Activated CD8-positive, alpha-beta T cell treated with anti-CD3 and anti-CD28 coated beads, Interleukin-2, amount 10 ng/mL, durations not matched to agents 7 days and 5 days (primary cell): ENCODE results near the gene TGFBI. TPM values are rescaled to one million over a fixed set of nuclear protein-coding genes. Genes with fewer than 3 reads are reported as not detected.

Experiments used
- ATAC-seq: fragments of 150-1000 bp; cut with Tn5 transposase; one replicate; pipeline ENCODE4 v1.10.0; 2021; ENCODE audit warnings: moderate library complexity
- CTCF ChIA-PET: fragments of 350-600 bp; sonication (Branson Sonifier 250); formaldehyde crosslinking; loops from one replicate; lab custom pipeline; 2021; ENCODE audit warnings: antibody characterized with exemption; lab: Charles Lee
- POLR2A ChIA-PET: fragments of 350-600 bp; sonication (Branson Sonifier 250); formaldehyde crosslinking; loops from one replicate; lab custom pipeline; 2021; ENCODE audit warnings: antibody characterized with exemption; lab: Charles Lee
- DNase-seq: peaks from one replicate; pipeline ENCODE4 v3.0.0-alpha.2; 2020
- H3K27ac Mint-ChIP-seq: one replicate; pipeline ENCODE4 v1.8.0; 2021; ENCODE audit warnings: mild to moderate bottlenecking, mixed read lengths
- H3K27me3 Mint-ChIP-seq: one replicate; pipeline ENCODE4 v1.8.0; 2021; ENCODE audit warnings: low read depth, mixed read lengths
- H3K36me3 Mint-ChIP-seq: one replicate; pipeline ENCODE4 v1.8.0; 2021; ENCODE audit warnings: low read depth, mixed read lengths
- H3K4me1 Mint-ChIP-seq: one replicate; pipeline ENCODE4 v1.8.0; 2021; ENCODE audit warnings: low read depth, mixed read lengths
- H3K4me3 Mint-ChIP-seq: one replicate; pipeline ENCODE4 v1.8.0; 2021; ENCODE audit warnings: mild to moderate bottlenecking, mixed read lengths
- H3K9me3 Mint-ChIP-seq: one replicate; pipeline ENCODE4 v1.8.0; 2022; ENCODE audit warnings: mixed read lengths; ENCODE audit not compliant: insufficient read depth
- total RNA-seq, 2 experiments: library from RNA; stranded (reverse); gene quantifications; one replicate each; pipeline ENCODE4 v1.2.3, GENCODE V29; 2021

The TGFBI gene
- total RNA-seq, 2 experiments from 2014 or later: not detected

DNA sequence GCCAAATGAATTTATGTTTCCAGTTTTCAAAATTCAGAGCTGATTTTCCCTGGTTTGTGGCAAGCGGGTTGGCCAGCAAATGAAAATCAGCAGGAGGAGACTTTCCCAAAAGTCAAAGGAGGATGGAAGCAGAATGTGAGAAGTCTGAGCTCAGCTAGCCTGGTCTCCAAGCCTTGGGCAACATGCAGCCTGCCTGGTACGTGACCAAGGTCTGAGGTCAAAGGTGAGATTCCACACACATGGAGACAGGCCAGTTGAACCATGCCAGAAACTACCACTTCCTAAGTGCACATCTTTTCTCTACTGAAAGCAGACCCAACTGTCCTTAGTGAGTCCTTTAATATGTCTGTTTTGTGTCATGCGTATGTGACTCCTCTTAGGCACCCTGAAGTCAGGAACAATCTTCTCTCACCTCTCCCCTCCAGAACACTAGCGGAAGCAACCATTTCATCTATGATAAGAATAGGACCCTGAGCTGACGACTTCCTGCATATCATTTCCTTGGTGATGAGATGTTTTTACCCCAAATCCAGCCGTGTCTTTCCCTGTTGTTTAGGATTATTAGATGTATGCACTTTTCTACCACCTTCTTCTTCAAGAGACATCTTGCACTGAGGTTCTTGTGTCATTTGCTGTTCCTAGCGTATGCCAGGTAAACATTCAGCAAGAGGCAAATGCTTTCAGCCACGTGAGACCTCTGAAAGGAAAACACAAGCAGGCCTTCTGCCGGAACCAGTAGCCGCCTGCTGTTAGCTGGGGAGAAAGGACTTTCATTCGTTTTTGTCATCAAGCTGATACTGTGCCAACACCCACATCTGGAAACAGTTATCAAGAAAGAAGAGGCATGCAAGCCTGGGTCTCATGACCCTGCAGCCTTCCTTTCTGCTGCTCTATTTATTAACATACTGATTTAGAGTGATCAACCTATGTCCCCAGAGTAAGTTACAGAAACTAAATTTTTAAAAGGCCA is 9.7 kb upstream of the TGFBI start:
- Mint-ChIP-seq H3K27ac (no peak overlapping the region), H3K27me3 (peaks cover 34% of the 10 kb centered on the region), H3K36me3 (no peaks in the 10 kb centered on the region), H3K4me3 (no peak overlapping the region), H3K4me1 (no peaks in the 10 kb centered on the region), H3K9me3 (no peaks in the 10 kb centered on the region)
- CTCF ChIA-PET: no interaction called here
- POLR2A ChIA-PET: no interaction called here
- DNase-seq (no peak), ATAC-seq (no peak)

DNA sequence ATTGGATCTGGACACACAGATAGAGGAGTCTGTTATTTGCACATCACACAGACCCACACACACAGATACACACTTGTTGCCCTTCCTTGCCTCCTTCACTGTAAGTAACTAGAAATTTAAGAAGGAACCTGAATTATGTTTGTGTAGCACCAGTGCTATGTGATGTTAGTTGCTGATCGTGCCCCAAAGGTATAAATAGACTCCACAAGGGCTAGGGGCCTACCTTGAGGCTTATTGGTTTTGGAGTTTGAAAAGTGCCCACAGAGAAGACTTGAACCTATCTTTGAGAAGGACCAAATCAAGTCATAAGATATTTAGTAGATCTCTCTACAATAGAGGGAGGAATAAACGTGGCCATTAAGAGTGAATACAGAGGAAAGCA is 8.8 kb upstream of the TGFBI start:
- Mint-ChIP-seq H3K4me1 (no peaks in the 10 kb centered on the region), H3K9me3 (no peaks in the 10 kb centered on the region), H3K27me3 (peaks cover 31% of the 10 kb centered on the region), H3K4me3 (no peak overlapping the region), H3K27ac (no peak overlapping the region), H3K36me3 (no peaks in the 10 kb centered on the region)
- ATAC-seq (no peak), DNase-seq (no peak)
- ChIA-PET POLR2A (no interaction called here), CTCF (no interaction called here)

GRCh38 chr5:136020383-136021015 is 8.3 kb upstream of the TGFBI start:
- H3K27ac Mint-ChIP-seq: no peak overlapping the region
- no peaks in the 10 kb centered on the region for H3K4me1 Mint-ChIP-seq
- no peak overlapping the region for H3K4me3 Mint-ChIP-seq
- peaks cover 26% of the 10 kb centered on the region for H3K27me3 Mint-ChIP-seq
- no peaks in the 10 kb centered on the region for H3K36me3 Mint-ChIP-seq
- POLR2A ChIA-PET: no interaction called here
- DNase-seq (no peak), ATAC-seq (no peak)
- no peaks in the 10 kb centered on the region for H3K9me3 Mint-ChIP-seq
- CTCF ChIA-PET: no interaction called here

- H3K27me3 Mint-ChIP-seq: peaks cover 29% of the 10 kb centered on the region
- ATAC-seq (no peak), DNase-seq (no peak)
- no peaks in the 10 kb centered on the region for H3K4me1 Mint-ChIP-seq
- no peaks in the 10 kb centered on the region for H3K9me3 Mint-ChIP-seq
- no peaks in the 10 kb centered on the region for H3K36me3 Mint-ChIP-seq
- POLR2A ChIA-PET: no interaction called here
- H3K4me3 Mint-ChIP-seq: no peak overlapping the region
- CTCF ChIA-PET: no interaction called here
- no peak overlapping the region for H3K27ac Mint-ChIP-seq
Measured at GRCh38 chr5:136021016-136021405, 7.8 kb upstream of the TGFBI start.

GRCh38 chr5:136022965-136023364 is 5.8 kb upstream of the TGFBI start:
- no peak for DNase-seq
- ATAC-seq: no peak
- H3K4me1 Mint-ChIP-seq: no peaks in the 10 kb centered on the region
- H3K36me3 Mint-ChIP-seq: no peaks in the 10 kb centered on the region
- ChIA-PET CTCF (no interaction called here), POLR2A (no interaction called here)
- no peaks in the 10 kb centered on the region for H3K9me3 Mint-ChIP-seq
- peaks cover 43% of the 10 kb centered on the region for H3K27me3 Mint-ChIP-seq
- no peak overlapping the region for H3K4me3 Mint-ChIP-seq
- H3K27ac Mint-ChIP-seq: no peak overlapping the region

DNA sequence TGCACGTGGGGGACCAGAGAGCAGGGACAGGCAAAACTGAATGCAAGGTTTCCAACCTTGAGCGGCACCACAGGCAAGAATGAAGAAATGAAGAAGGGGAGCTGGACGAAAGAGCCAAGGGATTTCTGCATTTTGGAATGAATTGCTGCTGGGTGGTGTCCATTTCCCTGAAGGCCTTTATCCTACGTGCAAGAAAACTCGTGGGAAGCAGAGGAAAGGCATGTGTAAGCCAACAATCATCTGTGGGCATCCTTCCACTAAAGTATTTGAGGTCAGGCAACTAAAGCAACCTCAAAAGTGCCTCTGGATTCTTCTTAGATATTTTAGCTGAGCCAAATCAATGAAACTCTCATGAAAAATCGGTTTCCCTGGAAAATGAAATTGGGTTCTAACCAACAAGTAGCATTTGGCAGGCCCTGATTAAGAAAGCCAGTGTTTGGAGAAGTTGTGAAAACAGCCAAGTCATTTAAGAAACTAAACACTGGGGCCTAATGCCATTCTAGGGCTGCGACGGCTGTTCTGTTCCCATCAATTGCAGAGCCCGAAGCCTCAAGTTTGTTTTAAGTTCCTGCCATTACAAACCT is 4.7 kb upstream of the TGFBI start:
- Mint-ChIP-seq H3K27me3 (peaks cover 43% of the 10 kb centered on the region), H3K36me3 (no peaks in the 10 kb centered on the region), H3K27ac (no peak overlapping the region), H3K9me3 (no peaks in the 10 kb centered on the region), H3K4me1 (no peaks in the 10 kb centered on the region), H3K4me3 (no peak overlapping the region)
- ChIA-PET POLR2A (interaction anchor here (0.6 kb wide), 1 partner anchor 25 kb away, joined by 3 read pairs; no protein-coding TSS in a partner anchor), CTCF (no interaction called here)
- ATAC-seq (no peak), DNase-seq (no peak)

- Mint-ChIP-seq H3K27ac (no peak overlapping the region), H3K27me3 (peaks cover 46% of the 10 kb centered on the region), H3K9me3 (no peaks in the 10 kb centered on the region), H3K4me1 (no peaks in the 10 kb centered on the region), H3K36me3 (no peaks in the 10 kb centered on the region), H3K4me3 (no peak overlapping the region)
- POLR2A ChIA-PET: no interaction called here
- DNase-seq: no peak
- no peak for ATAC-seq
- CTCF ChIA-PET: no interaction called here
Measured at GRCh38 chr5:136025900-136026299, 2.9 kb upstream of the TGFBI start.

- DNase-seq: no peak
- no peak for ATAC-seq
- Mint-ChIP-seq H3K4me3 (no peak overlapping the region), H3K9me3 (no peaks in the 10 kb centered on the region), H3K4me1 (no peaks in the 10 kb centered on the region), H3K27me3 (peaks cover 42% of the 10 kb centered on the region), H3K27ac (no peak overlapping the region), H3K36me3 (no peaks in the 10 kb centered on the region)
- POLR2A ChIA-PET: no interaction called here
- CTCF ChIA-PET: no interaction called here
Measured at GRCh38 chr5:136026636-136027035, 2.2 kb upstream of the TGFBI start.

- Mint-ChIP-seq H3K4me1 (no peaks in the 10 kb centered on the region), H3K9me3 (no peaks in the 10 kb centered on the region), H3K36me3 (no peaks in the 10 kb centered on the region), H3K27me3 (peaks cover 42% of the 10 kb centered on the region), H3K4me3 (no peak overlapping the region), H3K27ac (no peak overlapping the region)
- CTCF ChIA-PET: no interaction called here
- no peak for DNase-seq
- POLR2A ChIA-PET: no interaction called here
- ATAC-seq: no peak
Measured at GRCh38 chr5:136027311-136027710, 1.5 kb upstream of the TGFBI start.

DNA sequence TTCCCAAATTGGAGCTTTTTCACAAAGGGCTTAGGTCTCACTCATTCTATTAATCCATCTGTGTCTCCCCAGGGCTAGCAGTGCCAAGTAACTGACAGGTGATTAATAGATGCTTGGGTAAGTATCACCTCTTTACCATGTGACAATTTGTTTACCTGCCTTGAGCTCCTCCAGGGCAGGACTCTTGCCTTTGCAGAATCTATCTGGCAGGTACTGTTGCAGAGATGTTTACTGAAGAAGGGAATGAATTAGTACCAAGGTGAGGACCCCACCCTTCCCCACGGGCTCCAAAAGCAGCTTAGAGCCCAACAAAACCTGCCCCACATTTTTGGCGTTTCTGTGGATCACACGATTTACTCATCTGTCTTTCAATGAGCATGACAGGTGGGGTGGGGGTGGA is 698 bp upstream of the TGFBI start:
- DNase-seq: no peak
- ChIA-PET POLR2A (interaction anchor here (0.5 kb wide), 1 partner anchor 131 kb away, joined by 3 read pairs; no protein-coding TSS in a partner anchor), CTCF (no interaction called here)
- Mint-ChIP-seq H3K4me3 (no peak overlapping the region), H3K4me1 (peaks cover 3% of the 10 kb centered on the region), H3K27me3 (peaks cover 39% of the 10 kb centered on the region), H3K27ac (no peak overlapping the region), H3K36me3 (no peaks in the 10 kb centered on the region), H3K9me3 (no peaks in the 10 kb centered on the region)
- no peak for ATAC-seq

GRCh38 chr5:136030252-136030651 is 1.5 kb downstream of the TGFBI start:
- peaks cover 3% of the 10 kb centered on the region for H3K4me1 Mint-ChIP-seq
- H3K27me3 Mint-ChIP-seq: peaks cover 34% of the 10 kb centered on the region
- POLR2A ChIA-PET: no interaction called here
- CTCF ChIA-PET: no interaction called here
- no peak overlapping the region for H3K27ac Mint-ChIP-seq
- ATAC-seq (no peak), DNase-seq (no peak)
- H3K9me3 Mint-ChIP-seq: no peaks in the 10 kb centered on the region
- H3K36me3 Mint-ChIP-seq: no peaks in the 10 kb centered on the region
- no peak overlapping the region for H3K4me3 Mint-ChIP-seq

DNA sequence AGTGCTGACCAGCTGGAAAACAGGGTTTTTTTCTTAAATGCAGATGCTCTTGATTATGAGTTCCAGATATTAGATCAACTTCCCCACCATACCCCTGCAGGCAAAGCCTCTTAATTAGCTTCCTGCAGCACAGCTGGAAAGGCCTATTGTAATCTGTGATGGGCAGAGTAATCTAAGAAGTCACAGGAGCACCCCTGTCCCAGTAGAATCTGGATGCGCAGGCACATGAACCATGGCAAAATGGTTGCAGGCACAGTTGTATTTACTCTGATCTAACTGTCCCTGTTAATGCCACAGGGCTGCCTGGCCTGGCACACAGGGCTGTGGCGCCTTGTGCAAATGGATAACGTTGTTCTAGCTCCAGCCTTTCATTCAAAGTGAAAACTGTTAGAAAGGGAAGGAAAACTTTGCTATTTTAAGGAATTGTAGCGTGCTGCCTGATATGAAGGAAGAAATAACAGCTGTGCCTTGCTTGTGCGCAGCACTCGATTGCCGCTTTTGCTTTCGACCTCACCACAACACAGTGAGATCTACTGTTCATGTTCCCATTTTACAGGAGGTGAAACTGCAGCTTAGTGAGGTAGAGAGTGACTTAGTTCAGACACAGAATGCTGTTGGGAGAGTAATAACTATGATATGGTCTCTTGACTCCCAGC is 2.3 kb downstream of the TGFBI start:
- no peak overlapping the region for H3K27ac Mint-ChIP-seq
- H3K4me3 Mint-ChIP-seq: no peak overlapping the region
- no peaks in the 10 kb centered on the region for H3K36me3 Mint-ChIP-seq
- peaks cover 30% of the 10 kb centered on the region for H3K27me3 Mint-ChIP-seq
- H3K4me1 Mint-ChIP-seq: peaks cover 7% of the 10 kb centered on the region
- no peak for ATAC-seq
- H3K9me3 Mint-ChIP-seq: no peaks in the 10 kb centered on the region
- ChIA-PET POLR2A (no interaction called here), CTCF (no interaction called here)
- no peak for DNase-seq
